SK-N-SH (cell line): ENCODE data around the gene SMG7. TPM values are rescaled to one million over a fixed set of nuclear protein-coding genes. Genes with fewer than 3 reads are reported as not detected.
"Not testable (repeated sequence)": the region's sequence is repeated elsewhere in the genome, so short reads cannot be mapped to it uniquely, and the experiment has no call there.

Source experiments
- CTCF ChIA-PET: fragments of 300-600, 350-600 bp; formaldehyde crosslinking; extraction: SDS; loops from one replicate; lab custom pipeline; 2021; lab: Yijun Ruan, JAX
- POLR2A ChIA-PET: fragments of 350-600 bp; sonication (Branson Sonifier 250); formaldehyde crosslinking; extraction: SDS; loops from one replicate; lab custom pipeline; 2020; ENCODE audit warnings: antibody characterized with exemption, inconsistent platforms; lab: Yijun Ruan, JAX
- DNase-seq: peaks from one replicate; pipeline ENCODE4 v3.0.0; 2012
- H2AFZ ChIP-seq: fragments of 200-600 bp; sonication (generic); 2 replicates; pipeline ENCODE4 v1.8.1; 2016; ENCODE audit warnings: antibody characterized with exemption, mild to moderate bottlenecking, low read depth
- H3F3A ChIP-seq: fragments of 200-600 bp; sonication (generic); replicated peaks from 2 replicates; pipeline ENCODE3; 2016; ENCODE audit warnings: antibody characterized with exemption, mild to moderate bottlenecking; ENCODE audit not compliant: insufficient read depth
- H3K27ac ChIP-seq, 2 experiments: fragments of 200-500 bp in 1 of 2; fragments of 200-600 bp in 1 of 2; sonication (Bioruptor generic) in 1 of 2; sonication (generic), shearing (Covaris generic) in 1 of 2; 2 replicates each; pipeline versions ENCODE4 v1.5.1 to v1.6.1; 2014 to 2016; ENCODE audit warnings: low read depth in 2 of 2, inconsistent platforms in 1 of 2, low read length in 1 of 2, mild to moderate bottlenecking in 1 of 2, mixed read lengths in 1 of 2
- H3K27me3 ChIP-seq: fragments of 200-600 bp; sonication (generic), shearing (Covaris generic); 2 replicates; pipeline ENCODE4 v1.6.1; 2016; ENCODE audit warnings: mixed run types; ENCODE audit not compliant: insufficient read depth
- H3K36me3 ChIP-seq, 2 experiments: fragments of 200-500 bp in 1 of 2; fragments of 200-600 bp in 1 of 2; sonication (Bioruptor generic) in 1 of 2; sonication (generic) in 1 of 2; replicated peaks in 1 of 2; 2 replicates each; pipeline versions ENCODE3 to v1.5.1; 2014 to 2016; ENCODE audit warnings: low read length in 1 of 2, mild to moderate bottlenecking in 1 of 2; ENCODE audit not compliant: insufficient read depth in 2 of 2, control insufficient read depth in 1 of 2
- H3K4me1 ChIP-seq, 2 experiments: fragments of 200-500 bp in 1 of 2; fragments of 200-600 bp in 1 of 2; sonication (Bioruptor generic) in 1 of 2; sonication (generic), shearing (Covaris generic) in 1 of 2; 2 replicates each; pipeline versions ENCODE4 v1.5.1 to v1.6.1; 2014 to 2016; ENCODE audit warnings: low read depth in 1 of 2, low read length in 1 of 2, mixed run types in 1 of 2; ENCODE audit not compliant: insufficient read depth in 2 of 2, control insufficient read depth in 1 of 2
- H3K4me2 ChIP-seq: fragments of 200-600 bp; sonication (generic), shearing (Covaris generic); 2 replicates; pipeline ENCODE4 v1.6.1; 2017; ENCODE audit warnings: mixed run types
- H3K4me3 ChIP-seq, 2 experiments: fragments of 200-500 bp in 1 of 2; fragments of 200-600 bp in 1 of 2; sonication (Bioruptor generic) in 1 of 2; sonication (generic), shearing (Covaris generic) in 1 of 2; 2 replicates each; pipeline versions ENCODE4 v1.5.1 to v1.8.1; 2014 to 2016; ENCODE audit warnings: low read depth in 2 of 2, inconsistent platforms in 1 of 2, low read length in 1 of 2, mild to moderate bottlenecking in 1 of 2, mixed read lengths in 1 of 2, moderate library complexity in 1 of 2
- H3K79me2 ChIP-seq: fragments of 200-600 bp; sonication (generic); 2 replicates; pipeline ENCODE4 v1.8.1; 2017; ENCODE audit warnings: mild to moderate bottlenecking; ENCODE audit not compliant: insufficient read depth
- H3K9ac ChIP-seq: fragments of 200-600 bp; sonication (generic); 2 replicates; pipeline ENCODE4 v1.6.1; 2017; ENCODE audit warnings: mixed run types
- H3K9me2 ChIP-seq: fragments of 200-600 bp; sonication (generic); 2 replicates; pipeline ENCODE4 v1.6.1; 2017; ENCODE audit warnings: mixed run types
- H3K9me3 ChIP-seq: fragments of 200-600 bp; sonication (generic); 2 replicates; pipeline ENCODE4 v1.6.1; 2017; ENCODE audit warnings: mixed run types, mild to moderate bottlenecking, moderate library complexity
- H4K20me1 ChIP-seq: fragments of 200-600 bp; sonication (generic); 2 replicates; pipeline ENCODE4 v1.6.1; 2017; ENCODE audit warnings: mild to moderate bottlenecking, mixed run types; ENCODE audit not compliant: insufficient read depth
- CHD2 ChIP-seq: fragments of 150-350 bp; IDR thresholded peaks from 2 replicates; pipeline ENCODE4 v1.6.1; 2018; ENCODE audit warnings: low read length; ENCODE audit not compliant: partially characterized antibody
- CTCF ChIP-seq: fragments of 200-600 bp; sonication (generic); IDR thresholded peaks from 2 replicates; pipeline ENCODE4 v1.6.1; 2017; ENCODE audit warnings: antibody characterized with exemption, mild to moderate bottlenecking, moderate library complexity
- EP300 ChIP-seq, 2 experiments: IDR thresholded peaks; 2 replicates each; pipeline versions ENCODE4 v1.4.0 to v1.6.1; 2012; ENCODE audit warnings: borderline replicate concordance in 1 of 2, low read depth in 1 of 2, low read length in 1 of 2
- EZH2phosphoT487 ChIP-seq: fragments of 200-600 bp; sonication (generic); IDR thresholded peaks from 2 replicates; pipeline ENCODE4 v1.6.1; 2017; ENCODE audit warnings: low read depth, mixed run types, mild to moderate bottlenecking, antibody characterized with exemption, moderate library complexity, borderline replicate concordance
- FOSL2 ChIP-seq: IDR thresholded peaks from 2 replicates; pipeline ENCODE4 v1.4.0; 2012; ENCODE audit warnings: low read depth, mild to moderate bottlenecking, moderate library complexity, borderline replicate concordance
- GABPA ChIP-seq: IDR thresholded peaks from 2 replicates; pipeline ENCODE4 v1.4.0; 2012; ENCODE audit warnings: low read depth, mild to moderate bottlenecking
- MAX ChIP-seq: IDR thresholded peaks from 2 replicates; pipeline ENCODE4 v1.4.0; 2012; ENCODE audit warnings: low read depth
- MEF2A ChIP-seq: IDR thresholded peaks from 2 replicates; pipeline ENCODE4 v1.4.0; 2012; ENCODE audit warnings: low read depth, borderline replicate concordance
- NFIC ChIP-seq: IDR thresholded peaks from 2 replicates; pipeline ENCODE4 v1.4.0; 2012; ENCODE audit warnings: borderline replicate concordance
- NRF1 ChIP-seq: IDR thresholded peaks from 2 replicates; pipeline ENCODE4 v1.6.1; 2012; ENCODE audit warnings: low read depth, mild to moderate bottlenecking, low read length
- RCOR1 ChIP-seq: fragments of 150-350 bp; IDR thresholded peaks from 2 replicates; pipeline ENCODE4 v1.6.1; 2017; ENCODE audit warnings: antibody characterized with exemption, low read length
- RXRA ChIP-seq: IDR thresholded peaks from 2 replicates; pipeline ENCODE4 v1.4.0; 2012; ENCODE audit warnings: low read depth, mild to moderate bottlenecking, borderline replicate concordance
- SMC3 ChIP-seq: IDR thresholded peaks from 2 replicates; pipeline ENCODE4 v1.6.1; 2012; ENCODE audit warnings: low read depth, low read length, improper control_type of control experiment
- YY1 ChIP-seq: IDR thresholded peaks from 2 replicates; pipeline ENCODE4 v1.4.0; 2012; ENCODE audit warnings: low read depth, mild to moderate bottlenecking
- ZBTB33 ChIP-seq: IDR thresholded peaks from 2 replicates; pipeline ENCODE4 v1.4.0; 2012; ENCODE audit warnings: low read depth, borderline replicate concordance
- WGBS: methylation state at CpG from one replicate; pipeline ENCODE4 v1.1.6; 2017; ENCODE audit warnings: low lambda C conversion rate; 5-methylcytosine and 5-hydroxymethylcytosine counted together
- polyA plus RNA-seq, 3 experiments: library from polyadenylated mRNA; depleted of rRNA; stranded (reverse); fragments of >200 nt; gene quantifications; 2 replicates each; pipeline ENCODE4 v1.2.3, GENCODE V29; 2012

The SMG7 gene
- polyA plus RNA-seq, 1 of the 3 experiments (the other 2 are of a cell fraction), result 19.8 TPM

GRCh38 chr1:183424691-183425090 is 47.6 kb upstream of the SMG7 start:
- no peak overlapping the region for H3K9ac ChIP-seq
- POLR2A ChIA-PET, result no interaction called here
- no peak for TF ChIP-seq MEF2A
- TF ChIP-seq RCOR1, result no peak
- TF ChIP-seq EP300 (IDR thresholded peaks at IDR 0.05; ENCODE audit: borderline replicate concordance in 1 of 2, low read depth in 1 of 2, low read length in 1 of 2), result no peak
- TF ChIP-seq YY1, result no peak
- no peak for TF ChIP-seq EZH2phosphoT487
- TF ChIP-seq GABPA, result no peak
- TF ChIP-seq NRF1, result no peak
- TF ChIP-seq NFIC, result no peak
- no peak for TF ChIP-seq MAX
- no peak for TF ChIP-seq SMC3
- no peak for TF ChIP-seq CHD2
- TF ChIP-seq CTCF, result no peak
- TF ChIP-seq RXRA, result no peak
- TF ChIP-seq ZBTB33, result no peak
- TF ChIP-seq FOSL2, result no peak
- TF ChIP-seq, all 33 proteins: peak for 0
- Histone ChIP-seq H3K9me3 (no peaks in the 10 kb centered on the region), H3K27me3 (peaks cover 4% of the 10 kb centered on the region; the same call in 1 of the 2 replicates), H3K27ac (no peak overlapping the region), H3K36me3 (no peaks in the 10 kb centered on the region), H3K9me2 (no peaks in the 10 kb centered on the region), H2AFZ (no peak overlapping the region), H4K20me1 (no peaks in the 10 kb centered on the region), H3F3A (no peaks in the 10 kb centered on the region), H3K4me1 (no peaks in the 10 kb centered on the region), H3K4me2 (no peak overlapping the region), H3K79me2 (no peaks in the 10 kb centered on the region), H3K4me3 (no peak overlapping the region)
- CTCF ChIA-PET, result no interaction called here
- no peak for DNase-seq

- WGBS, result 37% methylated on average over 3 of the region's 3 CpGs
- H2AFZ ChIP-seq, H3K27ac ChIP-seq, H3K4me3 ChIP-seq, H3K27me3 ChIP-seq, POLR2A ChIA-PET, H3K9ac ChIP-seq, H3K4me1 ChIP-seq, DNase-seq, H3F3A ChIP-seq, H4K20me1 ChIP-seq, CTCF ChIA-PET, H3K9me3 ChIP-seq, H3K4me2 ChIP-seq, H3K36me3 ChIP-seq, H3K79me2 ChIP-seq, H3K9me2 ChIP-seq: not testable (repeated sequence)
These were observed 44.7 kb upstream of the SMG7 start for GRCh38 chr1:183427591-183427990.
